ENCODE data around the gene DGCR8.

Gene DGCR8

GRCh38 chr22:20141186-20142077, 61.4 kb downstream of the DGCR8 start:
- Histone ChIP-seq H3K9ac (ENCODE audit: low read depth, low read length) (no peak overlapping the region), H3K36me3 (ENCODE audit: insufficient read depth, low read length) (no peaks in the 10 kb centered on the region), H3K4me1 (ENCODE audit: insufficient read depth, low read length) (no peaks in the 10 kb centered on the region; the same call in 1 of the 2 replicates), H3K9me3 (ENCODE audit: control insufficient read depth, insufficient read depth, low read length) (no peaks in the 10 kb centered on the region)

GRCh38 chr22:20142711-20143621, 62.9 kb downstream of the DGCR8 start:
- Histone ChIP-seq H3K36me3 (ENCODE audit: insufficient read depth, low read length) (no peaks in the 10 kb centered on the region), H3K4me1 (ENCODE audit: insufficient read depth, low read length) (no peaks in the 10 kb centered on the region), H3K9me3 (ENCODE audit: control insufficient read depth, insufficient read depth, low read length) (no peaks in the 10 kb centered on the region), H3K9ac (ENCODE audit: low read depth, low read length) (no peak overlapping the region)

- Histone ChIP-seq H3K4me1 (ENCODE audit: insufficient read depth, low read length) (no peaks in the 10 kb centered on the region), H3K36me3 (ENCODE audit: insufficient read depth, low read length) (no peaks in the 10 kb centered on the region), H3K9ac (ENCODE audit: low read depth, low read length) (no peak overlapping the region), H3K9me3 (ENCODE audit: control insufficient read depth, insufficient read depth, low read length) (no peaks in the 10 kb centered on the region)
These were observed 64.0 kb downstream of the DGCR8 start for GRCh38 chr22:20143883-20144665.

GRCh38 chr22:20145206-20145831, 65.3 kb downstream of the DGCR8 start:
- Histone ChIP-seq H3K9me3 (ENCODE audit: control insufficient read depth, insufficient read depth, low read length) (no peaks in the 10 kb centered on the region), H3K4me1 (ENCODE audit: insufficient read depth, low read length) (no peaks in the 10 kb centered on the region), H3K36me3 (ENCODE audit: insufficient read depth, low read length) (no peaks in the 10 kb centered on the region), H3K9ac (ENCODE audit: low read depth, low read length) (no peak overlapping the region)

- H3K4me1 ChIP-seq (ENCODE audit: insufficient read depth, low read length), result no peaks in the 10 kb centered on the region
- no peaks in the 10 kb centered on the region for H3K36me3 ChIP-seq (ENCODE audit: insufficient read depth, low read length)
- no peak overlapping the region for H3K9ac ChIP-seq (ENCODE audit: low read depth, low read length)
- no peaks in the 10 kb centered on the region for H3K9me3 ChIP-seq (ENCODE audit: control insufficient read depth, insufficient read depth, low read length)
These were observed 65.8 kb downstream of the DGCR8 start for GRCh38 chr22:20145832-20146223.

GRCh38 chr22:20146777-20147176, 66.7 kb downstream of the DGCR8 start:
- Histone ChIP-seq H3K9me3 (ENCODE audit: control insufficient read depth, insufficient read depth, low read length) (no peaks in the 10 kb centered on the region), H3K36me3 (ENCODE audit: insufficient read depth, low read length) (no peaks in the 10 kb centered on the region), H3K4me1 (ENCODE audit: insufficient read depth, low read length) (no peaks in the 10 kb centered on the region), H3K9ac (ENCODE audit: low read depth, low read length) (no peak overlapping the region)

GRCh38 chr22:20147237-20147988, 67.4 kb downstream of the DGCR8 start:
- H3K9me3 ChIP-seq (ENCODE audit: control insufficient read depth, insufficient read depth, low read length), result no peaks in the 10 kb centered on the region
- H3K36me3 ChIP-seq (ENCODE audit: insufficient read depth, low read length), result no peaks in the 10 kb centered on the region
- no peak overlapping the region for H3K9ac ChIP-seq (ENCODE audit: low read depth, low read length)
- no peaks in the 10 kb centered on the region for H3K4me1 ChIP-seq (ENCODE audit: insufficient read depth, low read length)

- no peaks in the 10 kb centered on the region for H3K36me3 ChIP-seq (ENCODE audit: insufficient read depth, low read length)
- no peaks in the 10 kb centered on the region for H3K9me3 ChIP-seq (ENCODE audit: control insufficient read depth, insufficient read depth, low read length)
- no peak overlapping the region for H3K9ac ChIP-seq (ENCODE audit: low read depth, low read length)
- H3K4me1 ChIP-seq (ENCODE audit: insufficient read depth, low read length), result no peaks in the 10 kb centered on the region
These were observed 68.4 kb downstream of the DGCR8 start for GRCh38 chr22:20148414-20148813.

- Histone ChIP-seq H3K4me1 (ENCODE audit: insufficient read depth, low read length) (no peaks in the 10 kb centered on the region), H3K9ac (ENCODE audit: low read depth, low read length) (no peak overlapping the region), H3K9me3 (ENCODE audit: control insufficient read depth, insufficient read depth, low read length) (no peaks in the 10 kb centered on the region)
These were observed 69.5 kb downstream of the DGCR8 start for GRCh38 chr22:20149257-20150250.

GRCh38 chr22:20150381-20151275, 70.6 kb downstream of the DGCR8 start, which contains the start of gene CCDC188:
Gene CCDC188, minus strand, starts transcription at chr22:20151055. Its CDS starts 69 bp downstream, at chr22:20150986.
- no peak within 1 kb of the TSS for H3K9ac ChIP-seq (ENCODE audit: low read depth, low read length)
- no peaks in the 10 kb centered on the region for H3K36me3 ChIP-seq (ENCODE audit: insufficient read depth, low read length)
- H3K4me1 ChIP-seq (ENCODE audit: insufficient read depth, low read length), result no peaks in the 10 kb centered on the region
- H3K9me3 ChIP-seq (ENCODE audit: control insufficient read depth, insufficient read depth, low read length), result no peaks in the 10 kb centered on the region

More at GRCh38 chr22:20149257-20150250, 69.5 kb downstream of the DGCR8 start:
- no peaks in the 10 kb centered on the region for H3K36me3 ChIP-seq (ENCODE audit: insufficient read depth, low read length)

GRCh38 chr22:20151276-20151588, 71.2 kb downstream of the DGCR8 start:
- Histone ChIP-seq H3K36me3 (ENCODE audit: insufficient read depth, low read length) (no peaks in the 10 kb centered on the region), H3K4me1 (ENCODE audit: insufficient read depth, low read length) (no peaks in the 10 kb centered on the region), H3K9me3 (ENCODE audit: control insufficient read depth, insufficient read depth, low read length) (no peaks in the 10 kb centered on the region), H3K9ac (ENCODE audit: low read depth, low read length) (no peak overlapping the region)

GRCh38 chr22:20152464-20152890, 72.4 kb downstream of the DGCR8 start:
- H3K9me3 ChIP-seq (ENCODE audit: control insufficient read depth, insufficient read depth, low read length), result no peaks in the 10 kb centered on the region
- H3K9ac ChIP-seq (ENCODE audit: low read depth, low read length), result no peak overlapping the region
- no peaks in the 10 kb centered on the region for H3K4me1 ChIP-seq (ENCODE audit: insufficient read depth, low read length)
- no peaks in the 10 kb centered on the region for H3K36me3 ChIP-seq (ENCODE audit: insufficient read depth, low read length)

All from ES-I3 (cell line).